Cerebellar nuclear complex (tissue), 1 donor: ENCODE results near the gene NOL4L.

Experiments
- DNase-seq, 2 experiments: peaks; one replicate each; lab custom pipeline; 2025; lab: John Stamatoyannopoulos, UW

Gene NOL4L

GRCh38 chr20:32585011-32585585 lies at the start of gene NOL4L:
TSS of gene NOL4L (minus strand) at chr20:32585333. CDS start at chr20:32584890, 443 bp downstream.
- no peak for DNase-seq

- DNase-seq: no peak
Observed at GRCh38 chr20:32634041-32634805, 49.1 kb upstream of the NOL4L start.

- no peak for DNase-seq
Observed at GRCh38 chr20:32632461-32633354, 47.6 kb upstream of the NOL4L start.

GRCh38 chr20:32631933-32632460 lies 46.9 kb upstream of the NOL4L start:
- no peak for DNase-seq

- no peak for DNase-seq
Observed at GRCh38 chr20:32629813-32630212, 44.7 kb upstream of the NOL4L start.

GRCh38 chr20:32628960-32629530 lies 43.9 kb upstream of the NOL4L start:
- no peak for DNase-seq

GRCh38 chr20:32626859-32627636 lies 41.9 kb upstream of the NOL4L start:
- DNase-seq: no peak

GRCh38 chr20:32626407-32626806 lies 41.3 kb upstream of the NOL4L start:
- no peak for DNase-seq

GRCh38 chr20:32625996-32626395 lies 40.9 kb upstream of the NOL4L start:
- no peak for DNase-seq

- no peak for DNase-seq
Observed at GRCh38 chr20:32624687-32625345, 39.7 kb upstream of the NOL4L start.

GRCh38 chr20:32623667-32624157 lies 38.6 kb upstream of the NOL4L start:
- no peak for DNase-seq

GRCh38 chr20:32622585-32623468 lies 37.7 kb upstream of the NOL4L start:
- DNase-seq: no peak

GRCh38 chr20:32621891-32622584 lies 36.9 kb upstream of the NOL4L start:
- DNase-seq: no peak

- DNase-seq: no peak
Observed at GRCh38 chr20:32621071-32621890, 36.1 kb upstream of the NOL4L start.

- no peak for DNase-seq
Observed at GRCh38 chr20:32619586-32619985, 34.5 kb upstream of the NOL4L start.

- no peak for DNase-seq
Observed at GRCh38 chr20:32614772-32615171, 29.6 kb upstream of the NOL4L start.

GRCh38 chr20:32614303-32614702 lies 29.2 kb upstream of the NOL4L start:
- DNase-seq: no peak
